ENCODE data around the gene LRRC3. TPM values are rescaled to one million over a fixed set of nuclear protein-coding genes. Genes with fewer than 3 reads are reported as not detected.
A peak's percentile ranks its signal among the peaks of the same experiment; 100 is the strongest.

The LRRC3 gene
- total and polyA plus RNA-seq, 7 donors, result 0.08 to 1.1 (median 0.22) TPM

DNA sequence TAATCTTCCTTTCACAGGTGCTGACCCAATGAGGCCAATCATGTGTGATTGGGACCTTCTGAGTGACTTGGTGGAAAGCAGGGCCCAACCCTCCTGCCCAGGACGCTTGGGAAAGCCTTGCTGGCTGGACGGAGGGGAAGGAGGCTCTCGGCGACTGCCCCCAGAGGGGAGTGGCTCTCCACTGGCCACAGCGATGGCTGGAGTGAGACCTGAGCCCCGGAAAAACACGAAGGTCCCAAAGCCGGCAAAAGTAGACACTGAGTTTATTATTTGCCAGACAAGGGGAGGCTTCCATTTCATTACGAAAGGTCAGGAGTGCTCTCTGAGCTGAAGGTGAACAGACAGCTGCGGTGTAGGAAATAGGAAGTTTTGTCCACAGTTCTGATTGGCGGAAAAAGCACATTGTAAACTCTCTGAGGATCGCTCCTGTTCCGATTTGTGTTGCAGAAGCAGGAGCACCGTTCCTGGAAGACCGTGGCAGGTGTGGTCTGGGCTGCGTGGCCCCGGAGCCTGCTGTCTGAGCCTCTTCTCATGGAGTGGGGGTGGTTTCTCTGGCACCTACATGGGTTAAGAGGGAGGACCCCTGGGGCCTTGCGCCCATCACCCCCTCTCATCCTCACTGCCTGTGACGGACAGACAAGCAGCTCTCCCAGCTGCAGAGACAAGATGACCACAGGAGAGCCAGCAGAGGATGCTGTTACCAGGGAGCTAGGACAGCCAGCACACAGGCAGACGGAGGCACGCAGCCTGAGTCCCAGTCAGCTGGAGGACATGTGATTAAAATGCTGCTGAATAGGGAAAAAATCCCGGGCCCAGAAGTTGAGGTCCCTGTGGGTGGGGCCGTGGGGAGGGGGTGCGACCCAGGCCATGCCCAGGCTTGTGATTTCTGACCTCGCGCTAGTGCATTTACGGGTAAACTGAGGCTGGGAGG is 43.2 kb downstream of the LRRC3 start:
- TF ChIP-seq, protein P1, sequence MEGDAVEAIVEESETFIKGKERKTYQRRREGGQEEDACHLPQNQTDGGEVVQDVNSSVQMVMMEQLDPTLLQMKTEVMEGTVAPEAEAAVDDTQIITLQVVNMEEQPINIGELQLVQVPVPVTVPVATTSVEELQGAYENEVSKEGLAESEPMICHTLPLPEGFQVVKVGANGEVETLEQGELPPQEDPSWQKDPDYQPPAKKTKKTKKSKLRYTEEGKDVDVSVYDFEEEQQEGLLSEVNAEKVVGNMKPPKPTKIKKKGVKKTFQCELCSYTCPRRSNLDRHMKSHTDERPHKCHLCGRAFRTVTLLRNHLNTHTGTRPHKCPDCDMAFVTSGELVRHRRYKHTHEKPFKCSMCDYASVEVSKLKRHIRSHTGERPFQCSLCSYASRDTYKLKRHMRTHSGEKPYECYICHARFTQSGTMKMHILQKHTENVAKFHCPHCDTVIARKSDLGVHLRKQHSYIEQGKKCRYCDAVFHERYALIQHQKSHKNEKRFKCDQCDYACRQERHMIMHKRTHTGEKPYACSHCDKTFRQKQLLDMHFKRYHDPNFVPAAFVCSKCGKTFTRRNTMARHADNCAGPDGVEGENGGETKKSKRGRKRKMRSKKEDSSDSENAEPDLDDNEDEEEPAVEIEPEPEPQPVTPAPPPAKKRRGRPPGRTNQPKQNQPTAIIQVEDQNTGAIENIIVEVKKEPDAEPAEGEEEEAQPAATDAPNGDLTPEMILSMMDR (IDR thresholded peaks at IDR 0.05), result no peak
- H3K36me3 ChIP-seq (ENCODE audit: insufficient read depth in 1 of 2, low read depth in 1 of 2), result no peaks in the 10 kb centered on the region
- no peaks in the 10 kb centered on the region for H3K4me1 ChIP-seq
- DNase-seq, result no peak
- H3K27me3 ChIP-seq (ENCODE audit: insufficient read depth in 3 of 3, low read length in 2 of 3), result peaks cover 0 to 59% (median 15%) of the 10 kb centered on the region in 3 donors
- intact Hi-C loops (cut with DNase I), result no loop called here
- no peak for ATAC-seq
- H3K9me3 ChIP-seq, result no peaks in the 10 kb centered on the region
- no peak overlapping the region for H3K4me3 ChIP-seq
- 66 to 72% (median 67%) methylated on average over 27 of the region's 27 CpGs for WGBS, 3 donors
- H3K27ac ChIP-seq, result no peak overlapping the region

DNA sequence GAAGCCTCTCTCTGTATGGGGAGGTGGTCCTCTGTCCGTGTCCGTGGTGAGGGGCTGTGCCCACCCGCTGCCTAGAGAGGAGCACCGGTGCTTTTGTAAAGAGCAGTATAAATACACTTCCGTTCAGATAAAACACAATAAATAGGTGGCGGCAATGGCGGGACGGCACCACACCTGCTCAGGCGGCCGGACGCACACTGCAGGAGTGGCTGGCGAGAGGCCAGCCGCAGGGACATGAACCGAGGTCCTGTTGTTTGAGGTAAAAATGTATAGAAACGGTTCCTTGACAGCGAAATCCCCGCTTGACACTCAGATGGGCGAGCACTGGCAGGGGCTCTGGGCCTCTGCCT is 43.9 kb downstream of the LRRC3 start:
- Histone ChIP-seq H3K27me3 (ENCODE audit: insufficient read depth in 3 of 3, low read length in 2 of 3) (peaks cover 0 to 59% (median 15%) of the 10 kb centered on the region in 3 donors), H3K36me3 (ENCODE audit: insufficient read depth in 1 of 2, low read depth in 1 of 2) (no peaks in the 10 kb centered on the region), H3K9me3 (no peaks in the 10 kb centered on the region), H3K4me3 (no peak overlapping the region), H3K27ac (no peak overlapping the region), H3K4me1 (no peaks in the 10 kb centered on the region)
- DNase-seq (peak in 1 of 2 donors; percentile 34), ATAC-seq (no peak)
- 86 to 89% (median 88%) methylated on average over 17 to 18 of the region's 18 CpGs for WGBS, 3 donors
- intact Hi-C loops (cut with DNase I), result no loop called here
- TF ChIP-seq, protein P1 (IDR thresholded peaks at IDR 0.05), result no peak

DNA sequence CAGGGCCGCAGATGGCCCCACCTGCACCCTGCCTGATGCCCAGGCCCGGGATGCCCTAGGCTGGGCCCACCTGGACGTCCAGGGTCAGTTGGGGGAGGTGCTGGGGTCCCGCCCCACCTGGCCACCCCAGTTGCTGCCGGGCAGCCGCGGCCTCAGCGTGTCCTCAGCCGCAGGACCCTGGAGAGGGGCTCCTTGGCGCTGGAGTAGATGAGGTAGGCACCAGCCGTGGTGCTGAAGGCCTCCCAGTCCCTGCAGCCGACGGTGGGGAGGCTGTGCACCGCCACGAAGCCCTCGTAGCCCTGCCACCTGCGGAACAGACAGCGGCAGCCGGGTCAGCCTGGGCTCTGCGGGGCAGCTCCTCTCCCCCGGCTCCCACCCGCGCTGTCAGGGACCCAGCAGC is 44.3 kb downstream of the LRRC3 start:
- Histone ChIP-seq H3K4me3 (no peak overlapping the region), H3K27ac (no peak overlapping the region), H3K36me3 (ENCODE audit: insufficient read depth in 1 of 2, low read depth in 1 of 2) (no peaks in the 10 kb centered on the region), H3K4me1 (no peaks in the 10 kb centered on the region), H3K9me3 (no peaks in the 10 kb centered on the region), H3K27me3 (ENCODE audit: insufficient read depth in 3 of 3, low read length in 2 of 3) (peaks cover 0 to 57% (median 12%) of the 10 kb centered on the region in 3 donors)
- intact Hi-C loops (cut with DNase I), result no loop called here
- 71 to 74% (median 72%) methylated on average over 22 to 23 of the region's 23 CpGs for WGBS, 3 donors
- TF ChIP-seq, protein P1 (IDR thresholded peaks at IDR 0.05), result no peak
- peak in 1 of 2 donors; percentile 41 for DNase-seq
- ATAC-seq, result no peak

DNA sequence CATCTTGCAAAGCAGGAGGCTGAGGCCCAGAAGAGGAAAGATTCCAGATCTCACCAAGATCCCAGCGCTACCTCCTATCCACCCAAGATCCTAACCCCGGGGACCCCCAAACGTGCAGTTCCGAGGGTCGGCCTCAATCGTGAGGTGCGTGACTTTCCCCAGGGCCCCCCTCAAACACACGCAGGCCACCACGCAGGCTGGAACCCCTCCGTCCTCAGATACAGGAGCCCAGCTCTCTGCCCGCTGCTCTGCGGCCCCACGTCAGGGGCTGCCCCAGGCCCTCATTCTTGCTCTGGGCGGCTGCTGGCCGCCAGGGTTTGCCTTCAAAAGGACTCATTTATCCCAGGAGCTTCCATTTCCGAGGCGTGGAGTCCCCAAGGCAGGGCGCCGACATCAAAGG is 44.8 kb downstream of the LRRC3 start:
- TF ChIP-seq, protein P1 (IDR thresholded peaks at IDR 0.05), result no peak
- intact Hi-C loops (cut with DNase I), result no loop called here
- H3K36me3 ChIP-seq (ENCODE audit: insufficient read depth in 1 of 2, low read depth in 1 of 2), result no peaks in the 10 kb centered on the region
- no peaks in the 10 kb centered on the region for H3K9me3 ChIP-seq
- 84 to 87% (median 86%) methylated on average over 19 of the region's 19 CpGs for WGBS, 3 donors
- no peak overlapping the region for H3K4me3 ChIP-seq
- H3K27ac ChIP-seq, result no peak overlapping the region
- peak in 1 of 2 donors; percentile 36 for DNase-seq
- H3K4me1 ChIP-seq, result no peaks in the 10 kb centered on the region
- no peak for ATAC-seq
- H3K27me3 ChIP-seq (ENCODE audit: insufficient read depth in 3 of 3, low read length in 2 of 3), result peaks cover 0 to 54% (median 9%) of the 10 kb centered on the region in 3 donors

Measured in psoas muscle (tissue), 8 donors.